H1 (cell line): ENCODE measurements around the gene PKD1.

Experiments used
- BRCA1 ChIP-seq: IDR thresholded peaks from 2 replicates; pipeline ENCODE4 v1.6.1; 2012; ENCODE audit warnings: low read depth, low read length, improper control_type of control experiment
- CREB1 ChIP-seq: IDR thresholded peaks from 2 replicates; pipeline ENCODE4 v1.6.1; 2012; ENCODE audit warnings: inconsistent platforms
- EP300 ChIP-seq, 2 experiments: IDR thresholded peaks; 1 replicate in 1 of 2; 2 replicates in 1 of 2; pipeline ENCODE4 v1.6.1; 2011 to 2012; ENCODE audit warnings: low read depth in 2 of 2, low read length in 2 of 2, mild to moderate bottlenecking in 2 of 2, borderline replicate concordance in 1 of 2, inconsistent platforms in 1 of 2, moderate library complexity in 1 of 2
- EZH2 ChIP-seq: fragments of 200-600 bp; sonication (generic); IDR thresholded peaks from 2 replicates; pipeline ENCODE4 v1.7.1; 2012; ENCODE audit warnings: low read depth, mild to moderate bottlenecking, moderate library complexity, low read length, inconsistent platforms; ENCODE audit not compliant: severe bottlenecking
- GABPA ChIP-seq: IDR thresholded peaks from 2 replicates; pipeline ENCODE4 v1.6.1; 2011; ENCODE audit warnings: mild to moderate bottlenecking, low read length, moderate library complexity, borderline replicate concordance; ENCODE audit not compliant: insufficient read depth
- JUN ChIP-seq: IDR thresholded peaks from 2 replicates; pipeline ENCODE4 v1.6.1; 2011; ENCODE audit warnings: low read depth, mild to moderate bottlenecking, improper control_type of control experiment, low read length
- MAFK ChIP-seq: IDR thresholded peaks from 2 replicates; pipeline ENCODE4 v1.6.1; 2012; ENCODE audit warnings: low read depth, mild to moderate bottlenecking, improper control_type of control experiment, low read length
- POLR2A ChIP-seq, 2 experiments: IDR thresholded peaks; 1 replicate in 1 of 2; 2 replicates in 1 of 2; pipeline ENCODE4 v1.6.1; 2011; ENCODE audit warnings: low read depth in 2 of 2, low read length in 2 of 2, mild to moderate bottlenecking in 2 of 2; ENCODE audit errors: control extremely low read depth in 1 of 2
- RBBP5 ChIP-seq: IDR thresholded peaks from 2 replicates; pipeline ENCODE4 v1.7.1; 2012; ENCODE audit warnings: low read depth, mild to moderate bottlenecking, inconsistent platforms, low read length, moderate library complexity, borderline replicate concordance
- SAP30 ChIP-seq: fragments of 300-600 bp; sonication (generic); IDR thresholded peaks from 2 replicates; pipeline ENCODE4 v1.7.1; 2012; ENCODE audit warnings: low read length, moderate library complexity, mild to moderate bottlenecking, inconsistent platforms; ENCODE audit not compliant: insufficient read depth, insufficient replicate concordance
- TAF1 ChIP-seq: IDR thresholded peaks from 2 replicates; pipeline ENCODE4 v1.6.1; 2011; ENCODE audit warnings: mild to moderate bottlenecking, low read depth, low read length
- TF ChIP-seq, protein P1 (sequence below), 3 experiments: IDR thresholded peaks; 1 replicate in 2 of 3; 2 replicates in 1 of 3; pipeline versions ENCODE4 v1.5.1 to v1.6.1; 2011; ENCODE audit warnings: low read length in 3 of 3, mild to moderate bottlenecking in 3 of 3, inconsistent platforms in 2 of 3, low read depth in 1 of 3, moderate library complexity in 1 of 3; ENCODE audit not compliant: insufficient read depth in 1 of 3; ENCODE audit errors: control extremely low read depth in 1 of 3
- TF ChIP-seq, protein P2 (sequence below): IDR thresholded peaks from 2 replicates; pipeline ENCODE4 v1.6.1; 2012; ENCODE audit warnings: low read length, inconsistent platforms
- TF ChIP-seq, protein P3 (sequence below): IDR thresholded peaks from 2 replicates; pipeline ENCODE4 v1.6.1; 2011; ENCODE audit warnings: low read length, improper control_type of control experiment

DNA sequence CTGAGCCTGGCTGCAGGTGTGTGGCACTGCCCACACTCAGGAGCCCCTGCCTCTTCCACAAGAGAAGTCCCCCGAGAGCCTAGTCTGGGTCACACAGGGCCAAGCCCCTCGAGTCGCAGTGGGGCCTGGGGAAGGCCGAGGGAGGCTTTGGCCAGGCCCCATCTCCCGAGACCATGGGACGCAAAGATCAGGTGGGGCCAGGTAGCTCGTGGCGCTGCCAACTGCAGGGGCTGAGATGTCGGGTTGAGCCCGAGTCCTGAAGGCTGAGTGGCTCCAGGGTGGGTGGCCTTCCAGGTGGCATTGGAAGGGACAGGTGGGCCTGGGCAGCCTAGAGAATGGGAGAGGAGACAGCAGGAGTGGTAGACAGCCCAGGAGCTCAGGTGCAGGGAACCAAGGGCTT, 26.2 kb upstream of the PKD1 start:
- TF ChIP-seq, protein P1, sequence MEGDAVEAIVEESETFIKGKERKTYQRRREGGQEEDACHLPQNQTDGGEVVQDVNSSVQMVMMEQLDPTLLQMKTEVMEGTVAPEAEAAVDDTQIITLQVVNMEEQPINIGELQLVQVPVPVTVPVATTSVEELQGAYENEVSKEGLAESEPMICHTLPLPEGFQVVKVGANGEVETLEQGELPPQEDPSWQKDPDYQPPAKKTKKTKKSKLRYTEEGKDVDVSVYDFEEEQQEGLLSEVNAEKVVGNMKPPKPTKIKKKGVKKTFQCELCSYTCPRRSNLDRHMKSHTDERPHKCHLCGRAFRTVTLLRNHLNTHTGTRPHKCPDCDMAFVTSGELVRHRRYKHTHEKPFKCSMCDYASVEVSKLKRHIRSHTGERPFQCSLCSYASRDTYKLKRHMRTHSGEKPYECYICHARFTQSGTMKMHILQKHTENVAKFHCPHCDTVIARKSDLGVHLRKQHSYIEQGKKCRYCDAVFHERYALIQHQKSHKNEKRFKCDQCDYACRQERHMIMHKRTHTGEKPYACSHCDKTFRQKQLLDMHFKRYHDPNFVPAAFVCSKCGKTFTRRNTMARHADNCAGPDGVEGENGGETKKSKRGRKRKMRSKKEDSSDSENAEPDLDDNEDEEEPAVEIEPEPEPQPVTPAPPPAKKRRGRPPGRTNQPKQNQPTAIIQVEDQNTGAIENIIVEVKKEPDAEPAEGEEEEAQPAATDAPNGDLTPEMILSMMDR (IDR thresholded peaks at IDR 0.05; ENCODE audit: control extremely low read depth in 1 of 3, insufficient read depth in 1 of 3, low read depth in 1 of 3, low read length in 3 of 3): no peak
- TF ChIP-seq EZH2: no peak
- TF ChIP-seq SAP30: no peak
- TF ChIP-seq TAF1: no peak
- TF ChIP-seq JUN: no peak
- no peak for TF ChIP-seq BRCA1
- TF ChIP-seq, protein P2, sequence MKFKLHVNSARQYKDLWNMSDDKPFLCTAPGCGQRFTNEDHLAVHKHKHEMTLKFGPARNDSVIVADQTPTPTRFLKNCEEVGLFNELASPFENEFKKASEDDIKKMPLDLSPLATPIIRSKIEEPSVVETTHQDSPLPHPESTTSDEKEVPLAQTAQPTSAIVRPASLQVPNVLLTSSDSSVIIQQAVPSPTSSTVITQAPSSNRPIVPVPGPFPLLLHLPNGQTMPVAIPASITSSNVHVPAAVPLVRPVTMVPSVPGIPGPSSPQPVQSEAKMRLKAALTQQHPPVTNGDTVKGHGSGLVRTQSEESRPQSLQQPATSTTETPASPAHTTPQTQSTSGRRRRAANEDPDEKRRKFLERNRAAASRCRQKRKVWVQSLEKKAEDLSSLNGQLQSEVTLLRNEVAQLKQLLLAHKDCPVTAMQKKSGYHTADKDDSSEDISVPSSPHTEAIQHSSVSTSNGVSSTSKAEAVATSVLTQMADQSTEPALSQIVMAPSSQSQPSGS: no peak
- TF ChIP-seq EP300 (IDR thresholded peaks at IDR 0.05; ENCODE audit: borderline replicate concordance in 1 of 2, low read depth in 2 of 2, low read length in 2 of 2): no peak
- TF ChIP-seq CREB1: no peak
- no peak for TF ChIP-seq MAFK
- no peak for TF ChIP-seq GABPA
- TF ChIP-seq, protein P3, sequence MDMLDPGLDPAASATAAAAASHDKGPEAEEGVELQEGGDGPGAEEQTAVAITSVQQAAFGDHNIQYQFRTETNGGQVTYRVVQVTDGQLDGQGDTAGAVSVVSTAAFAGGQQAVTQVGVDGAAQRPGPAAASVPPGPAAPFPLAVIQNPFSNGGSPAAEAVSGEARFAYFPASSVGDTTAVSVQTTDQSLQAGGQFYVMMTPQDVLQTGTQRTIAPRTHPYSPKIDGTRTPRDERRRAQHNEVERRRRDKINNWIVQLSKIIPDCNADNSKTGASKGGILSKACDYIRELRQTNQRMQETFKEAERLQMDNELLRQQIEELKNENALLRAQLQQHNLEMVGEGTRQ: no peak
- TF ChIP-seq RBBP5: no peak
- no peak for TF ChIP-seq POLR2A (IDR thresholded peaks at IDR 0.05; ENCODE audit: control extremely low read depth in 1 of 2, low read depth in 2 of 2, low read length in 2 of 2)
